K562 (cell line): ENCODE measurements around the gene ARHGEF1. TPM values are rescaled to one million over a fixed set of nuclear protein-coding genes. Genes with fewer than 3 reads are reported as not detected.
A peak's percentile ranks its signal among the peaks of the same experiment; 100 is the strongest.

Experiments used
- ARNT ChIP-seq, 2 experiments: fragments of 450-650 bp; IDR thresholded peaks; 2 replicates each; pipeline ENCODE4 v1.6.1; 2016; ENCODE audit warnings: mild to moderate bottlenecking in 1 of 2
- CHD7 ChIP-seq: fragments of 200-600 bp; sonication (generic); IDR thresholded peaks from one replicate; pipeline ENCODE4 v1.6.1; 2012; ENCODE audit warnings: mild to moderate bottlenecking, low read depth, low read length, inconsistent platforms
- CTBP1 ChIP-seq: fragments of 450-650 bp; IDR thresholded peaks from 2 replicates; pipeline ENCODE4 v1.6.1; 2016; ENCODE audit warnings: borderline replicate concordance
- CTCF ChIP-seq, 3 experiments: IDR thresholded peaks in 2 of 3; conservative IDR thresholded peaks in 1 of 3; 2 replicates each; pipeline ENCODE4 v1.5.1; 2011 to 2012; ENCODE audit warnings: low read length in 3 of 3, mild to moderate bottlenecking in 3 of 3, control low read depth in 2 of 3, improper control_type of control experiment in 1 of 3, inconsistent platforms in 1 of 3, low read depth in 1 of 3, mixed read lengths in 1 of 3, moderate library complexity in 1 of 3; ENCODE audit not compliant: insufficient read depth in 2 of 3
- E2F3 ChIP-seq: fragments of 250-450 bp; sonication (Bioruptor Pico); IDR thresholded peaks from 2 replicates; pipeline ENCODE4 v1.4.0; 2020; ENCODE audit warnings: mild to moderate bottlenecking
- JUND ChIP-seq, 2 experiments: IDR thresholded peaks; 2 replicates in 1 of 2; 3 replicates in 1 of 2; pipeline ENCODE4 v1.6.1; 2011; ENCODE audit warnings: borderline replicate concordance in 2 of 2, low read depth in 2 of 2, low read length in 2 of 2, improper control_type of control experiment in 1 of 2, missing biosample characterization in 1 of 2, missing genetic modification characterization in 1 of 2, missing genetic modification reagents in 1 of 2
- MBD2 ChIP-seq: sonication (generic); IDR thresholded peaks from 2 replicates; pipeline ENCODE4 v1.6.1; 2016; ENCODE audit warnings: low read depth, borderline replicate concordance
- MECOM ChIP-seq: fragments of 250-450 bp; sonication (Bioruptor Pico); IDR thresholded peaks from 2 replicates; pipeline ENCODE4 v1.8.0; 2022; ENCODE audit warnings: inconsistent platforms
- NFIC ChIP-seq: fragments of 450-650 bp; IDR thresholded peaks from 2 replicates; pipeline ENCODE4 v1.6.1; 2017; ENCODE audit warnings: mild to moderate bottlenecking, inconsistent platforms
- NFRKB ChIP-seq: fragments of 450-650 bp; IDR thresholded peaks from 2 replicates; pipeline ENCODE4 v1.6.1; 2016; ENCODE audit warnings: low read depth
- POLR2A ChIP-seq: fragments of 450-650 bp; conservative IDR thresholded peaks from 2 replicates; pipeline ENCODE4 v1.6.1; 2016
- RBFOX2 ChIP-seq: fragments of 200-400 bp; formaldehyde crosslinking; IDR thresholded peaks from 2 replicates; pipeline ENCODE4 v1.6.1; 2017; ENCODE audit warnings: low read depth, mild to moderate bottlenecking, low read length, moderate library complexity
- SAFB ChIP-seq: fragments of 200-400 bp; formaldehyde crosslinking; IDR thresholded peaks from 2 replicates; pipeline ENCODE4 v1.6.1; 2017; ENCODE audit warnings: low read depth, low read length, borderline replicate concordance
- TAF7 ChIP-seq: fragments of 450-650 bp; IDR thresholded peaks from 2 replicates; pipeline ENCODE4 v1.6.1; 2016; ENCODE audit warnings: missing genetic modification characterization, missing compliant biosample characterization
- TARDBP ChIP-seq: fragments of 450-650 bp; IDR thresholded peaks from 2 replicates; pipeline ENCODE4 v1.6.1; 2016
- ZNF384 ChIP-seq: IDR thresholded peaks from 2 replicates; pipeline ENCODE4 v1.6.1; 2012; ENCODE audit warnings: low read depth, low read length, improper control_type of control experiment
- polyA plus RNA-seq, 8 experiments: library from polyadenylated mRNA; depleted of rRNA in 4 of 8; stranded (reverse) in 5 of 8; unstranded in 3 of 8; fragments of >200 nt; fragmentation: Nextera tagmentation in 2 of 8; fragmentation: Illumina TruSeq in 1 of 8; extraction: Ambion mirVana in 2 of 8; extraction: Trizol in 1 of 8; gene quantifications; 2 replicates each; pipeline versions ENCODE4 v1.2.1 to v1.2.3, GENCODE V29; 2011 to 2014; ENCODE audit warnings: inconsistent platforms in 1 of 8, missing spikeins in 1 of 8
- total RNA-seq, 7 experiments: library from RNA; depleted of rRNA in 6 of 7; stranded (reverse); fragments of >200 nt in 6 of 7; fragmentation: Illumina TruSeq in 2 of 7; extraction: Trizol in 2 of 7; gene quantifications; 2 replicates each; pipeline versions ENCODE4 v1.2.1 to v1.2.3, GENCODE V29; 2011 to 2021; ENCODE audit warnings: low replicate concordance in 1 of 7

The ARHGEF1 gene
- total and polyA plus RNA-seq, 9 of the 15 experiments (the other 6 are each of a cell fraction or from before 2014, with no cell fraction given) = 1.9 to 149 (median 29.8) TPM

- TF ChIP-seq CHD7 = no peak
- TF ChIP-seq JUND (IDR thresholded peaks at IDR 0.05; ENCODE audit: borderline replicate concordance, low read depth, low read length) = peak; percentile 82
- TF ChIP-seq JUND (tag; IDR thresholded peaks at IDR 0.05; ENCODE audit: borderline replicate concordance, low read depth, low read length) = no peak; the same call in 2 of the 3 replicates
- TF ChIP-seq POLR2A = peak; percentile 97
- TF ChIP-seq SAFB = peak; percentile 93; the same call in 1 of the 2 replicates
- TF ChIP-seq NFRKB = peak; percentile 92
- TF ChIP-seq ARNT (IDR thresholded peaks at IDR 0.05) = peak; percentile 65 to 78; a peak in 3 of 4 replicates
- TF ChIP-seq MBD2 = peak; percentile 91
- no peak for TF ChIP-seq MECOM
- TF ChIP-seq CTBP1 = peak; percentile 73
- TF ChIP-seq CTCF (IDR thresholded peaks at IDR 0.05 in 2 of 3, conservative IDR thresholded peaks at IDR 0.05 in 1 of 3; ENCODE audit: insufficient read depth in 2 of 3, low read depth in 1 of 3, low read length in 3 of 3) = peak; percentile 71 to 82 (median 76)
- TF ChIP-seq ZNF384 = 0 out of 2 replicates have a peak, but pooled peaks have one; percentile 15
- peak; percentile 66 for TF ChIP-seq NFIC
- TF ChIP-seq TARDBP = peak; percentile 98
- peak; percentile 68 for TF ChIP-seq E2F3 (CRISPR knock-in tag)
- TF ChIP-seq TAF7 (tag) = peak; percentile 89
- peak; percentile 100 for TF ChIP-seq RBFOX2
These were observed 23.2 kb upstream of the ARHGEF1 start, which contains the start of gene RPS19 (continued) for GRCh38 chr19:41859618-41860418.
